Measurements from ENCODE around the gene TNFRSF21. TPM values are rescaled to one million over a fixed set of nuclear protein-coding genes. Genes with fewer than 3 reads are reported as not detected.

The TNFRSF21 gene
- total and polyA plus RNA-seq, 10 of the 15 experiments (the other 5 are each of a cell fraction or from before 2014, with no cell fraction given), result 0.09 to 1.0 (median 0.27) TPM

- Histone ChIP-seq H3K4me3 (no peak overlapping the region), H4K20me1 (ENCODE audit: control insufficient read depth, insufficient read depth) (no peaks in the 10 kb centered on the region), H3K27me3 (replicated peaks in 1 of 2; ENCODE audit: control insufficient read depth in 2 of 2, insufficient read depth in 2 of 2, low read length in 1 of 2) (no peaks in the 10 kb centered on the region), H3K9me3 (replicated peaks; ENCODE audit: control insufficient read depth, insufficient read depth, low read length) (no peaks in the 10 kb centered on the region), H3K79me2 (ENCODE audit: control insufficient read depth, insufficient read depth, low read length) (no peaks in the 10 kb centered on the region), H3K4me2 (ENCODE audit: control insufficient read depth, insufficient read depth) (no peak overlapping the region), H2AFZ (ENCODE audit: control insufficient read depth, low read depth, low read length) (no peak overlapping the region), H3K9ac (ENCODE audit: control insufficient read depth, insufficient read depth, low read length) (no peak overlapping the region), H3K36me3 (ENCODE audit: control insufficient read depth in 2 of 2, insufficient read depth in 2 of 2, low read length in 1 of 2) (no peaks in the 10 kb centered on the region), H3K4me1 (ENCODE audit: control insufficient read depth, insufficient read depth, low read length) (no peaks in the 10 kb centered on the region), H3K27ac (ENCODE audit: control insufficient read depth, insufficient read depth) (no peak overlapping the region)
- no peak for FAIRE-seq
- 67% methylated on average over 3 of the region's 3 CpGs for WGBS (ENCODE audit: insufficient coverage, insufficient replicate concordance, low lambda C conversion rate, missing lambda C conversion rate)
- ChIA-PET SMC1A (ENCODE audit: uncharacterized antibody, unreplicated experiment) (interaction anchor here (1.3 kb wide), 1 partner anchor 29 kb away, joined by 3 read pairs; no protein-coding TSS in a partner anchor), CTCF (no interaction called here), POLR2A (no interaction called here), RAD21 (ENCODE audit: unreplicated experiment) (no interaction called here)
- no TSS peak for BruUV-seq (replicated peaks)
- intact Hi-C loops (cut with micrococcal nuclease; ENCODE audit: unreplicated experiment), result no loop called here
- no peak for DNase-seq (ENCODE audit: low read depth, low spot score)
- TF ChIP-seq TCF3 (IDR thresholded peaks at IDR 0.05; ENCODE audit: borderline replicate concordance, insufficient read depth, low read depth, low read length) (no peak), EZH2 (IDR thresholded peaks at IDR 0.05; ENCODE audit: borderline replicate concordance, control insufficient read depth, low read depth, low read length) (no peak), YY1 (IDR thresholded peaks at IDR 0.05; ENCODE audit: low read depth, low read length) (no peak), TAF1 (IDR thresholded peaks at IDR 0.05; ENCODE audit: borderline replicate concordance, low read depth, low read length) (no peak), MEF2A (IDR thresholded peaks at IDR 0.05; ENCODE audit: insufficient read depth, low read depth, low read length) (no peak), STAT3 (IDR thresholded peaks at IDR 0.05; ENCODE audit: low read depth, low read length) (no peak), ETV6 (conservative IDR thresholded peaks at IDR 0.05 in 1 of 2, IDR thresholded peaks at IDR 0.05 in 1 of 2; ENCODE audit: borderline replicate concordance in 1 of 2, low read depth in 1 of 2) (no peak), SMARCA5 (IDR thresholded peaks at IDR 0.05) (no peak), ZZZ3 (IDR thresholded peaks at IDR 0.05; ENCODE audit: control insufficient read depth, insufficient read length, low read depth) (no peak), SP1 (IDR thresholded peaks at IDR 0.05; ENCODE audit: low read depth, low read length) (no peak), BCL3 (IDR thresholded peaks at IDR 0.05; ENCODE audit: borderline replicate concordance, insufficient read depth, low read depth, low read length, poor library complexity, severe bottlenecking) (no peak), POLR2AphosphoS5 (IDR thresholded peaks at IDR 0.05; ENCODE audit: low read length) (no peak), ZBTB33 (IDR thresholded peaks at IDR 0.05) (no peak), NFYB (IDR thresholded peaks at IDR 0.05; ENCODE audit: insufficient read depth, low read depth, low read length) (no peak), RELB (IDR thresholded peaks at IDR 0.05; ENCODE audit: low read depth) (no peak), EP300 (IDR thresholded peaks at IDR 0.05; ENCODE audit: borderline replicate concordance in 1 of 2, control insufficient read depth in 1 of 2, low read depth in 2 of 2, low read length in 2 of 2) (no peak), MAX (IDR thresholded peaks at IDR 0.05; ENCODE audit: low read depth, low read length) (no peak)
- TF ChIP-seq, protein P1, sequence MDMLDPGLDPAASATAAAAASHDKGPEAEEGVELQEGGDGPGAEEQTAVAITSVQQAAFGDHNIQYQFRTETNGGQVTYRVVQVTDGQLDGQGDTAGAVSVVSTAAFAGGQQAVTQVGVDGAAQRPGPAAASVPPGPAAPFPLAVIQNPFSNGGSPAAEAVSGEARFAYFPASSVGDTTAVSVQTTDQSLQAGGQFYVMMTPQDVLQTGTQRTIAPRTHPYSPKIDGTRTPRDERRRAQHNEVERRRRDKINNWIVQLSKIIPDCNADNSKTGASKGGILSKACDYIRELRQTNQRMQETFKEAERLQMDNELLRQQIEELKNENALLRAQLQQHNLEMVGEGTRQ (IDR thresholded peaks at IDR 0.05; ENCODE audit: borderline replicate concordance, low read depth, low read length), result no peak
- no peak for ATAC-seq
- in situ Hi-C loops (cut with MboI), result no loop called here
Observed at GRCh38 chr6:47276377-47276776, 33.3 kb downstream of the TNFRSF21 start.
